ENCODE measurements around the gene FGF18. TPM values are rescaled to one million over a fixed set of nuclear protein-coding genes. Genes with fewer than 3 reads are reported as not detected.

Gene FGF18
- total and polyA plus RNA-seq, 4 donors = 1.8 to 3.4 (median 2.5) TPM

- WGBS, 2 donors = 91 to 93% methylated on average over 4 of the region's 4 CpGs
- TF ChIP-seq CTCF (IDR thresholded peaks at IDR 0.05; ENCODE audit: control extremely low read depth, extremely low read depth) = no peak
- H3K4me3 ChIP-seq = no peak overlapping the region
- no peaks in the 10 kb centered on the region for H3K9me3 ChIP-seq (ENCODE audit: control insufficient read depth in 4 of 4, insufficient read depth in 3 of 4, low read length in 3 of 4)
- H3K27me3 ChIP-seq (ENCODE audit: control insufficient read depth in 3 of 3, insufficient read depth in 3 of 3, low read length in 2 of 3) = no peaks in the 10 kb centered on the region
- no peak overlapping the region for H3K27ac ChIP-seq (ENCODE audit: low read depth in 1 of 2, low read length in 1 of 2)
- no peaks in the 10 kb centered on the region for H3K36me3 ChIP-seq (ENCODE audit: control insufficient read depth in 4 of 4, insufficient read depth in 4 of 4, low read length in 4 of 4)
- no peak for DNase-seq
- H3K4me1 ChIP-seq (ENCODE audit: control insufficient read depth in 5 of 5, insufficient read depth in 5 of 5, low read length in 5 of 5) = peaks cover 0 to 14% (median 0%) of the 10 kb centered on the region in 5 donors
- no peak overlapping the region for H3K9ac ChIP-seq (ENCODE audit: insufficient read depth in 1 of 2, low read length in 2 of 2)
- ATAC-seq (ENCODE audit: insufficient read depth, low FRiP score) = no peak
Observed at GRCh38 chr5:171429543-171429910, 10.1 kb downstream of the FGF18 start.

GRCh38 chr5:171431251-171431777 lies 11.9 kb downstream of the FGF18 start:
- no peak overlapping the region for H3K27ac ChIP-seq (ENCODE audit: low read depth in 1 of 2, low read length in 1 of 2)
- WGBS, 2 donors = 93 to 94% methylated on average over 7 of the region's 7 CpGs
- H3K36me3 ChIP-seq (ENCODE audit: control insufficient read depth in 4 of 4, insufficient read depth in 4 of 4, low read length in 4 of 4) = no peaks in the 10 kb centered on the region
- no peak for DNase-seq
- no peak for TF ChIP-seq CTCF (IDR thresholded peaks at IDR 0.05; ENCODE audit: control extremely low read depth, extremely low read depth)
- H3K4me3 ChIP-seq = no peak overlapping the region
- H3K9me3 ChIP-seq (ENCODE audit: control insufficient read depth in 4 of 4, insufficient read depth in 3 of 4, low read length in 3 of 4) = no peaks in the 10 kb centered on the region
- H3K4me1 ChIP-seq (ENCODE audit: control insufficient read depth in 5 of 5, insufficient read depth in 5 of 5, low read length in 5 of 5) = peaks cover 0 to 14% (median 0%) of the 10 kb centered on the region in 5 donors
- no peaks in the 10 kb centered on the region for H3K27me3 ChIP-seq (ENCODE audit: control insufficient read depth in 3 of 3, insufficient read depth in 3 of 3, low read length in 2 of 3)
- no peak overlapping the region for H3K9ac ChIP-seq (ENCODE audit: insufficient read depth in 1 of 2, low read length in 2 of 2)
- no peak for ATAC-seq (ENCODE audit: insufficient read depth, low FRiP score)

GRCh38 chr5:171432076-171432475 lies 12.6 kb downstream of the FGF18 start:
- no peak for ATAC-seq (ENCODE audit: insufficient read depth, low FRiP score)
- no peak for TF ChIP-seq CTCF (IDR thresholded peaks at IDR 0.05; ENCODE audit: control extremely low read depth, extremely low read depth)
- WGBS, 2 donors = 79 to 84% methylated on average over 8 of the region's 8 CpGs
- no peaks in the 10 kb centered on the region for H3K27me3 ChIP-seq (ENCODE audit: control insufficient read depth in 3 of 3, insufficient read depth in 3 of 3, low read length in 2 of 3)
- H3K4me1 ChIP-seq (ENCODE audit: control insufficient read depth in 5 of 5, insufficient read depth in 5 of 5, low read length in 5 of 5) = peaks cover 0 to 14% (median 0%) of the 10 kb centered on the region in 5 donors
- H3K9ac ChIP-seq (ENCODE audit: insufficient read depth in 1 of 2, low read length in 2 of 2) = no peak overlapping the region
- H3K4me3 ChIP-seq = no peak overlapping the region
- no peak for DNase-seq
- no peaks in the 10 kb centered on the region for H3K36me3 ChIP-seq (ENCODE audit: control insufficient read depth in 4 of 4, insufficient read depth in 4 of 4, low read length in 4 of 4)
- H3K9me3 ChIP-seq (ENCODE audit: control insufficient read depth in 4 of 4, insufficient read depth in 3 of 4, low read length in 3 of 4) = no peaks in the 10 kb centered on the region
- no peak overlapping the region for H3K27ac ChIP-seq (ENCODE audit: low read depth in 1 of 2, low read length in 1 of 2)

Data from lung (tissue), 12 donors.